ENCODE data around the gene RMDN2. TPM values are rescaled to one million over a fixed set of nuclear protein-coding genes. Genes with fewer than 3 reads are reported as not detected.
A peak's percentile ranks its signal among the peaks of the same experiment; 100 is the strongest.
"Not testable (repeated sequence)": the region's sequence is repeated elsewhere in the genome, so short reads cannot be mapped to it uniquely, and the experiment has no call there.

The RMDN2 gene
- polyA plus RNA-seq, 6 donors from 2014 or later, result 13.0 to 24.3 (median 17.1) TPM

DNA sequence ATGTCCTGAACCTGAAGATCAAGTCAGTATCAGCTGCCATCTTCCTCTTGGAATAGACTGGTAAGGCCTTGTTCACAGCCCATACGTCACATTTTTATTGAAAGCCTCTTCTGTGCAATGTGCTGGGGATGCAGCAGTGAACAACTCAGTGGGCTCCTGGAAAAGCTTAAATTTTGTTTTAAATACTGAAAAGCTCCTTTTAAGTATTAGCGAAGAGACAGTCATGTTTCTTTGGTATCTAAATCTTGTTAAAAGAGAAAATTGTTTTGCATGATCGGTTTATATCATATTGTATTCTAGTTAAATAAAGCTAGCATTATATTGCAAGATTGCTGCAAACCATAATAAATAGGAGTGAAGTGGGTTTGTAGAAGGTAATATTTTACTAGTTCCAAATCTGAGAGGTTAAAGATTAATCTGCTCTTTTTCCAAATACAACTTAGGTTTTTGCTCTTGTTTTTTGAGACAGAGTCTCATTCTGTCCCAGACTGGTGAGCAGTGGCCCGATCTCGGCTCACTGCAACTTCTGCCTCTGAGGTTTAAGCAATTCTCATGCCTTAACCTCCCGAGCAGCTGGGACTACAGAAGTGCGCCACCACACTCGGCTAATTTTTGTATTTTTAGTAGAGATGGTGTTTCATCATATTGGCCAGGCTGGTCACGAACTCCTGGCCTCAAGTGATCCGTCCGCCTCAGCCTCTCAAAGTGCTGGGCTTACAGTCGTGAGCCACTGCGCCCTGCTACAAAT lies 1.6 kb upstream of the RMDN2 start:
- H3K4me3 Mint-ChIP-seq, result peak overlapping the region; percentile 9 to 99 (median 95)
- ATAC-seq (ENCODE audit: low read depth in 2 of 2) (no peak), DNase-seq (no peak)
- H3K4me1 Mint-ChIP-seq, result peaks cover 14 to 32% (median 20%) of the 10 kb centered on the region in 3 donors
- H3K27me3 Mint-ChIP-seq, result peaks cover 5 to 12% (median 10%) of the 10 kb centered on the region in 3 donors
- peak overlapping the region in 1 of 6 donors; percentile 92 for H3K27ac Mint-ChIP-seq
- H3K9me3 Mint-ChIP-seq, result no peaks in the 10 kb centered on the region
- H3K36me3 Mint-ChIP-seq, result peaks cover 0 to 7% of the 10 kb centered on the region in 2 donors

DNA sequence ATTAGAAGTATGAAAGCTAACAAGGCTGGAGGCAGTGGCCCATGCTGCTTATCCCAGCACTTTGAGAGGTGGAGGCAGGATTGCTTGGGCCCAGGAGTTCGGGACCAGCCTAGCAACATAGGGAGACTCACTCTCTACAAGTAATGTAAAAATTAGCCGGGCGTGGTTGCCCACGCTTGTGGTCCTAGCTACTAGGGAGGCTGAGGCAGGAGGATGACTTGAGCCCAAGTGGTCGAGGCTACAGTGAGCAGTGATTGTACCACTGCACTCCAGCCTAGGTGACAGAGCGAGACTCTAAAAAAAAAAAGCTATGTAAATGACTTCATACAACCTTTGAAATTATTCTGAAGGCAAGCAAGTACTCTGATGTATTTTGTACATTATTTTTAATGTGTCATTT lies 1.5 kb downstream of the RMDN2 start:
- H3K27me3 Mint-ChIP-seq, result no peaks in the 10 kb centered on the region
- ATAC-seq (ENCODE audit: low read depth in 2 of 2) (no peak), DNase-seq (no peak)
- no peak overlapping the region for H3K27ac Mint-ChIP-seq
- H3K4me1 Mint-ChIP-seq, result peaks cover 33 to 42% (median 39%) of the 10 kb centered on the region in 3 donors
- H3K36me3 Mint-ChIP-seq, result peaks cover 5 to 7% of the 10 kb centered on the region in 2 donors
- peak overlapping the region in 2 of 8 donors; percentile 15 to 66 for H3K4me3 Mint-ChIP-seq
- H3K9me3 Mint-ChIP-seq, result no peaks in the 10 kb centered on the region

- Mint-ChIP-seq H3K4me3 (peak overlapping the region in 1 of 8 donors; percentile 35), H3K4me1 (peaks cover 28 to 43% (median 40%) of the 10 kb centered on the region in 3 donors), H3K27me3 (no peaks in the 10 kb centered on the region), H3K9me3 (no peaks in the 10 kb centered on the region), H3K36me3 (peaks cover 5 to 7% of the 10 kb centered on the region in 2 donors), H3K27ac (no peak overlapping the region)
- DNase-seq (no peak), ATAC-seq (ENCODE audit: low read depth in 2 of 2) (no peak)
These were observed 3.3 kb downstream of the RMDN2 start for GRCh38 chr2:37928377-37928776.

GRCh38 chr2:37930392-37930791 lies 5.3 kb downstream of the RMDN2 start:
- H3K9me3 Mint-ChIP-seq; H3K27me3 Mint-ChIP-seq; H3K36me3 Mint-ChIP-seq; DNase-seq; ATAC-seq (ENCODE audit: low read depth in 2 of 2): not testable (repeated sequence)
- H3K4me3 Mint-ChIP-seq, result peak overlapping the region in 1 of 8 donors; percentile 31
- H3K27ac Mint-ChIP-seq, result peak overlapping the region in 4 of 6 donors; percentile 44 to 71 (median 66)
- H3K4me1 Mint-ChIP-seq, result peaks cover 32 to 44% (median 34%) of the 10 kb centered on the region in 3 donors

DNA sequence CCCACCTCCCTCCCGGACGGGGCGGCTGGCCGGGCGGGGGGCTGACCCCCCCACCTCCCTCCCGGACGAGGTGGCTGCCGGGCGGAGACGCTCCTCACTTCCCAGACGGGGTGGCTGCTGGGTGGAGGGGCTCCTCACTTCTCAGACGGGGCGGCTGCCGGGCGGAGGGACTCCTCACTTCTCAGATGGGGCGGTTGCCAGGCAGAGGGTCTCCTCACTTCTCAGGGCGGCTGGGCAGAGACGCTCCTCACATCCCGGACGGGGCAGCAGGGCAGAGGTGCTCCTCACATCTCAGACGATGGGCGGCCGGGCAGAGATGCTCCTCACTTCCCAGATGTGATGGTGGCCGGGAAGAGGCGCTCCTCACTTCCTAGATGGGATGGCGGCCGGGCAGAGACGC lies 7.8 kb downstream of the RMDN2 start:
- not testable (repeated sequence) for ATAC-seq (ENCODE audit: low read depth in 2 of 2); H3K27ac Mint-ChIP-seq; H3K27me3 Mint-ChIP-seq; H3K36me3 Mint-ChIP-seq; DNase-seq; H3K9me3 Mint-ChIP-seq
- Mint-ChIP-seq H3K4me1 (peaks cover 53 to 58% (median 56%) of the 10 kb centered on the region in 3 donors), H3K4me3 (peak overlapping the region in 1 of 8 donors; percentile 15)

DNA sequence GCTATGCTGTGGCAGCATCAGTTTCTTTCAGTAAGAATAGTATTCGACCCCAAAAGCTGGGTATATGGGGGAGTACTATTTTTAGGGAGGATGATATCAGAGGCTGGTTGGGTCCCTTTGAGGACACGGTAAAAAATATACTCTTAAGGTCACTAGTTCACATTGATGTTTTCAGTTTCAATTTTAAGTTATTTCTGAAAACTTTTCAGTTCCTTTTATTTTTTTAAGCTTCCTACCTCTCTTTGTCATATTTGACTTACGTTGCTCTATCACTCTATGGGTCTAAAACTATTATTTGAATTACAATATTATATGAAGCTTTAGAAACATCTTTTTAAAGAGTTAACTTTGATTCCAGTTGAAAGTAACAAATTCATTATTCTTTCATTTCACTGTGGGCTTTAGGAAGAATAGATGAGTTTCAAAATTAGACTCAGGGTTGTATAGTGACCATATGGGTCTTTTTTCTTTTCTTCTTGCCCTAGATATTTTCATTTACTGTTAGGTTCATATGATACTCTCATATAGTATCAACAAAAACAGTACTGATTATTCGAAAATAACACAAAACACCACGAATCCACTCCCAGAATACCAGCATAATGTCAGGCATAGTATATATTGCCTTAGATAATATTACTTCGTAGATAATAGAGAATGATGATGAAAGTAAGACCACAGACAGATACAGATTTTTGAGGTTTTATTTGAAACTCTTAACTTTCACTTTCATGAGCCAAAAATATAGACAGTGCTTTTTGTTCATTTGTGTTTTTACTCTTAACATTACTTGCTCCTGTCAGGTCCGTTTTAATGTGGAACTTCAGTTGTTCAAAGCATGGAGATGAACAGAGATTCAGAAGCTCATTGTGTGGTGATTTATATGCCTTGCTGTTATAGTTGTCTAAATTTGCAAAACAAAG lies 9.8 kb downstream of the RMDN2 start:
- ATAC-seq (ENCODE audit: low read depth in 2 of 2) (peak; percentile 85 to 88), DNase-seq (peak; percentile 39)
- H3K4me3 Mint-ChIP-seq, result peak overlapping the region; percentile 64 to 87 (median 80)
- peaks cover 65 to 67% (median 65%) of the 10 kb centered on the region in 3 donors for H3K4me1 Mint-ChIP-seq
- peaks cover 0 to 2% (median 0%) of the 10 kb centered on the region in 7 donors for H3K9me3 Mint-ChIP-seq
- H3K27ac Mint-ChIP-seq, result peak overlapping the region; percentile 85 to 94 (median 91)
- H3K27me3 Mint-ChIP-seq, result no peaks in the 10 kb centered on the region
- peaks cover 0 to 10% of the 10 kb centered on the region in 2 donors for H3K36me3 Mint-ChIP-seq

DNA sequence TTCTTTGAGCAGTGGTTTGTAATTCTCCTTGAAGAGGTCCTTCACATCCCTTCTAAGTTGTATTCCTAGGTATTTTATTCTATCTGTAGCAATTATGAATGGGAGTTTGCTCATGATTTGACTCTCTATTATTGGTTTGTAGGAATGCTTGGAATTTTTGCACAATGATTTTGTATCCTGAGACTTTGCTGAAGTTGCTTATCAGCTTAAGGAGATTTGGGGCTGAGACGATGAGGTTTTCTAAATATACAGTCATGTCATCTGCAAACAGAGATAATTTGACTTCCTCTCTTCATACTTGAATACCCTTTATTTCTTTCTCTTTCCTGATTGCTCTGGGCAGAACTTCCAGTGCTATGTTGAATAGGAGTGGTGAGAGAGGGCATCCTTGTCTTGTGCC lies 12.5 kb downstream of the RMDN2 start:
- peaks cover 62 to 72% (median 65%) of the 10 kb centered on the region in 3 donors for H3K4me1 Mint-ChIP-seq
- not testable (repeated sequence) for ATAC-seq (ENCODE audit: low read depth in 2 of 2); H3K27me3 Mint-ChIP-seq; H3K9me3 Mint-ChIP-seq
- peak overlapping the region; percentile 0 to 79 (median 24) for H3K27ac Mint-ChIP-seq
- peak overlapping the region; percentile 31 to 89 (median 68) for H3K4me3 Mint-ChIP-seq
- peaks cover 0 to 18% of the 10 kb centered on the region in 2 donors for H3K36me3 Mint-ChIP-seq
- peak; percentile 26 for DNase-seq

- H3K27me3 Mint-ChIP-seq; H3K9me3 Mint-ChIP-seq; ATAC-seq (ENCODE audit: low read depth in 2 of 2); H3K27ac Mint-ChIP-seq; DNase-seq: not testable (repeated sequence)
- H3K4me3 Mint-ChIP-seq, result peak overlapping the region in 1 of 8 donors; percentile 58
- H3K4me1 Mint-ChIP-seq, result peaks cover 50 to 60% (median 51%) of the 10 kb centered on the region in 3 donors
- peaks cover 0 to 18% of the 10 kb centered on the region in 2 donors for H3K36me3 Mint-ChIP-seq
These were observed 16.2 kb downstream of the RMDN2 start for GRCh38 chr2:37941267-37941666.

- H3K9me3 Mint-ChIP-seq, result peaks cover 0 to 5% (median 0%) of the 10 kb centered on the region in 7 donors
- no peak overlapping the region for H3K27ac Mint-ChIP-seq
- ATAC-seq (ENCODE audit: low read depth in 2 of 2), result no peak
These were observed 19.2 kb downstream of the RMDN2 start for GRCh38 chr2:37944268-37944667.

GRCh38 chr2:37947306-37947705 lies 22.2 kb downstream of the RMDN2 start:
- ATAC-seq (ENCODE audit: low read depth in 2 of 2) (no peak), DNase-seq (no peak)
- H3K9me3 Mint-ChIP-seq, result no peaks in the 10 kb centered on the region
- no peaks in the 10 kb centered on the region for H3K27me3 Mint-ChIP-seq
- peaks cover 7 to 27% (median 13%) of the 10 kb centered on the region in 3 donors for H3K4me1 Mint-ChIP-seq
- no peak overlapping the region for H3K27ac Mint-ChIP-seq
- peaks cover 0 to 16% of the 10 kb centered on the region in 2 donors for H3K36me3 Mint-ChIP-seq
- no peak overlapping the region for H3K4me3 Mint-ChIP-seq

More at GRCh38 chr2:37944268-37944667, 19.2 kb downstream of the RMDN2 start:
- H3K27me3 Mint-ChIP-seq, result no peaks in the 10 kb centered on the region
- no peak for DNase-seq
- H3K4me1 Mint-ChIP-seq, result peaks cover 25 to 33% (median 28%) of the 10 kb centered on the region in 3 donors
- H3K36me3 Mint-ChIP-seq, result peaks cover 0 to 10% of the 10 kb centered on the region in 2 donors
- H3K4me3 Mint-ChIP-seq, result no peak overlapping the region

GRCh38 chr2:37962018-37962739 lies 37.1 kb downstream of the RMDN2 start:
- not testable (repeated sequence) for DNase-seq; ATAC-seq (ENCODE audit: low read depth in 2 of 2); H3K4me1 Mint-ChIP-seq; H3K27me3 Mint-ChIP-seq; H3K4me3 Mint-ChIP-seq
- Mint-ChIP-seq H3K36me3 (peaks cover 25 to 38% of the 10 kb centered on the region in 2 donors), H3K9me3 (peaks cover 14 to 51% (median 37%) of the 10 kb centered on the region in 7 donors), H3K27ac (peak overlapping the region in 1 of 6 donors; percentile 47)

DNA sequence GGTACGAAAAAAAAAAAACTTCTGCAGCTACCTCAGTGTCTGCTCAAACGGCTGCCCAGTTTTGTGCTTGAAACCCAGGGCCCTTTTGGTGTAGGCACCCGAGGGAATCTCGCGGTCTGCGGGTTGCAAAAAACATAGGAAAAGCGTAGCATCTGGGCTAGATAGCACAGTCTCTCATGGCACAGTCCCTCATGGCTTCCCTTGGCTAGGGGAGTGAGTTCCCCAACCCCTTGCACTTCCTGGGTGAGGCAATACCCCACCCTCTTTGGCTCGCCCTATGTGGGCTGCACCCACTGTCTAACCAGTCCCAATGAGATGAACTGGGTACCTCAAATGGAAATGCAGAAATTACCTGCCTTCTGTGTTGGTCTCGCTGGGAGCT lies 37.6 kb downstream of the RMDN2 start:
- not testable (repeated sequence) for H3K27me3 Mint-ChIP-seq; H3K4me3 Mint-ChIP-seq; DNase-seq; ATAC-seq (ENCODE audit: low read depth in 2 of 2); H3K4me1 Mint-ChIP-seq
- peaks cover 14 to 49% (median 38%) of the 10 kb centered on the region in 7 donors for H3K9me3 Mint-ChIP-seq
- peak overlapping the region in 2 of 6 donors; percentile 12 to 47 for H3K27ac Mint-ChIP-seq
- peaks cover 28 to 38% of the 10 kb centered on the region in 2 donors for H3K36me3 Mint-ChIP-seq
